Renal cortical epithelial cell (primary cell): ENCODE measurements around the gene RGS17. TPM values are rescaled to one million over a fixed set of nuclear protein-coding genes. Genes with fewer than 3 reads are reported as not detected.
"Not testable (repeated sequence)": the region's sequence is repeated elsewhere in the genome, so short reads cannot be mapped to it uniquely, and the experiment has no call there.

ENCODE experiments used
- DNase-seq: peaks from one replicate; pipeline ENCODE4 v3.0.0-alpha.2; 2011; ENCODE audit warnings: low read depth
- total RNA-seq: library from RNA; depleted of rRNA; stranded (reverse); fragments of >200 nt; gene quantifications from 2 replicates; pipeline ENCODE4 v1.2.3, GENCODE V29; 2014

Gene RGS17
- 3.6 and 7.0 TPM in 2 replicates for total RNA-seq

- DNase-seq = peak; percentile 40
Measured at GRCh38 chr6:153131037-153131981, at the start of gene RGS17. RGS17 (minus strand) TSS chr6:153131282; CDS start chr6:153044018, 87,264 bp downstream.

DNA sequence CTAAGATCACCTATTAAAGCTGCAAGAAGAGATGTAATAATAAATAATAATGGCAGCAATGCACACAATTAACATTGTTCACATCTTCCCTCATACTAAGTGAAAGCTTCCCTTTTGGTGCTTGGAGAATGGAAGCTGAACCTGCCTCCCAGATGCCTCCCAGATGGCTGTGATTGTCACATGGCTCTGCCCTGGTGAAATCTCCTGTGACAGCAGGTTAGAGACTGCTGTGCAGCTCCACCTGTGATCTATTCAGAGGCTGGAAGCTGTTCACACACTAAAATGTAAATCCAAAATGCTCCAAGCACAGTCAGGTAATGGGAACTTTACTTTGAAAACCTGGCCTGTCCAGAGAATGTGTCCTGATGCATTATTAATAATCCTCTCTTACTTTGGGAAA is 41.7 kb upstream of the RGS17 start:
- DNase-seq = no peak

DNA sequence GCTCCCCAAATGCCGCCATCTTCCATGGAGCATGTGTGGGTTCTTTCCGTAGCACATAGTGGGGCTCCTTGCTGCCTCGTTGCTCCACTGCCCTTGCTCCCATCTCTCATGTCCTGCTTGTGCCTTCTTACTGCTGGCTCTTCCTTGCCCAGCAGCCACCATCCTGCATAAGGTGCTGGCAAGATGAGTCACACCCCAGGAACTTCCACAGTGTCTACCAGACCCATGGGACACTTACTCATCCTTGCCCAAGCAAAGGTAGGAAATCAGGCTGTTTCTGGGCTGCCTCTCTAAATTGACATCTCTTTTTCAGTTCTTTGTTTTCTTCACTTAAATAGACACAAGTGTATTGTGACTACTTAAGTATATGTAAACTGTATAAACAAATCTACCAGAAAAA is 39.4 kb upstream of the RGS17 start:
- DNase-seq = peak; percentile 89

- peak; percentile 40 for DNase-seq
Measured at GRCh38 chr6:153167907-153168306, 36.8 kb upstream of the RGS17 start.

GRCh38 chr6:153167061-153167891 is 36.2 kb upstream of the RGS17 start:
- peak; percentile 93 for DNase-seq

- no peak for DNase-seq
Measured at GRCh38 chr6:153162646-153163045, 31.6 kb upstream of the RGS17 start.

DNA sequence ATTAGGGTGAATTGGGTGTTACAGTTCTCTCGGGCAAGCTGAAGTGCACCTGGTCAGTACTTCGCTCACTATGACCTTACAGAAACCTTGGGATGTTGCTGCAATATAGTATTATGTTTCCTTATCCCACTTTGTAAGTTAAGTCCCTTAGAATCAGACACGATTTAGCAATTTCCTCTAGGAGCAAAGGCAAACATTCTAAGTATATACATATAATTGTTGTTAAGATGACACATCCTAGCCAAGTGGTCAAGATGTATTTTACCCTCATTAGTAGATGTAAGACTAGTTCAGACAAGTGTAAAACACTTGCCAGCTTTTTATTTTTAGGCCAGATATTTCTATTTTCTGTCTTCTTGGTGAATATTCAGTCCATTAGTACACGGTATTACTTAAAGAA is 31.1 kb upstream of the RGS17 start:
- no peak for DNase-seq

DNA sequence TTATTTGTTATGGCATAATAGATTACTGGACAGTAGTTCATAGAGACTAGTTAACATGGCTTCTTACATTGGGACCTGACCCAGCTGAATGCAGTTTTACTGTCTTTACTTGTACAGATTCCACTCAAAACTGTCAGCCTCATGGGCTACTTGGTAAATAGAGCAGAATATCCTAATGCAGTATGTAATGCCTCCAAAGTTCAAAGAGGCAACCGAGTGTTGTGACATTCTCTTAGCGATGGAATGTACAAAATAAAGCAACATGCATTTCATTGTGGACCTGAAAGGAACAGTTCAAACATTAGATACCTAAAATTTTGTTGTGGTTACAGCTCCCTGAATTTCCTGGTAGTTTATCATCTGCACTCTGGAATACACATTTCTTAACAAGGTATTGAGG is 29.1 kb upstream of the RGS17 start:
- no peak for DNase-seq

DNA sequence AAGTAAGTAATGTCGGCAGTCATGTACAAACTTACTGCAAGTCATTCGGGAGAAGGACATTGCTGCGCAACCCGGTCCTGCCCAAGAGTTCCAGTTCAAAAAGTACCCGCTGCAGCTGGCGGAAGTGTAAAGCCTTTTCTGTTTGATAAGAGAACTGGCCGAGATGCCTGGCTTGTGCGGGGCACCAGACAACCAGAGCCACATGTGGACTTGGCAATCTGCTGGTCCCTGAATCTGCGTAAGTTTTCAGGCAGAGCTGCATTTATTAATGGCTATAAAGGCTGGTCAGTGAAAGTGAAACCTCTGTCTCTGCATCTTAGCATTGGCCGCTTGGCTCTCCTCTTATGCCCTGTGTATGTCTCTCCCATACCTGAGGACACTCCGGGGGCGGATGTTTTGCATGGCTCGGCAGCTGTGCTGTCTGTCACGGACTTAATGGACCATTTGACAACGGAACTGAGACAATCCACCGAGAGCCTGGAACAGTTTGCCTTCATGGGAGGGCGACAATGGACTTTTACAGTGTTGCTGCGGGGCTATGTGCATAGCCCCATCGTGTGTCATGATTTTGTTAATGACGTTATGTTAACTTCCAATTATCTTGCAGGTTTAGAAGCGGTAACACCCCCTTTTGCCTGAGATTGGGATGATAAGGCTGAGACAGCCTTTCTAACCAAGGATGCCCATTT is 19.8 kb upstream of the RGS17 start:
- DNase-seq = peak; percentile 75

- DNase-seq = no peak
Measured at GRCh38 chr6:153150371-153150751, 19.3 kb upstream of the RGS17 start.

- DNase-seq = no peak
Measured at GRCh38 chr6:153149891-153150290, 18.8 kb upstream of the RGS17 start.

DNA sequence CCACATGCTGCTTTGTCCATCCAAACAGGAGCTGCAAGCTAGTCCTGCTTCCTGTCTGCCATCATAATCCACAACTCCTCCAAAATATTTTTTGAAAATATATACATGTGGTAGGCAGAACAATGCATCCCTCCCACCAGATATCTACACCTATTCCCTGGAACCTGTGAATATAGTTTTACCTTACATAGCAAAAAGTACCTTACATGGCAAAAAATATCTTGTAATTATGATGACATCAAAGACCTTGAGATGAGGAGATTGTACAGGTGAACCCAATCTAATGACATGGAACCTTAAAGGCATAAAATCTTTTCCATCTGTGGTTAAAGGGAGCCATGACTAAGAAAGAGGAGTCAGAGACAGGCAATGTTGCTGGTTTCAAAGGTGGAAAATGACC is 15.3 kb upstream of the RGS17 start:
- DNase-seq = no peak

DNA sequence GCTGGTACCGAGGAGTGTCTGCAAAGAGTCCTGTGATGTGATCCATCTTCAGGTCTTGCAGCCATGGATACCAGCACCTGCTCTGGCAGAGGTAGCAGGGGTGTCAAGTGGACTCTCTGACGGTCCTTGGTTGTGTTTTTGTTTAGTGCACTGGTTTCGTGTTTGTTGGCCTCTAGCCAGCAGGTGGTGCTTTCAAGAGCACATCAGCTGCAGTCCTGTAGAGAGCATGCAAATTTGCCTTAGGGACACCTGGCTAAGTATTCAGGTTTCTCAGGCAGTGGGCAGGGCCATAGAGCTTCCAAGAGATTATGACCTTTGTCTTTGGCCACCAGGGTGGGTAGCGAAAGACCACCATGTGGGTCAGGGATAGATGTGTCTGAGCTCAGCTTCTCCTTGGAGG is 14.5 kb upstream of the RGS17 start:
- no peak for DNase-seq

DNA sequence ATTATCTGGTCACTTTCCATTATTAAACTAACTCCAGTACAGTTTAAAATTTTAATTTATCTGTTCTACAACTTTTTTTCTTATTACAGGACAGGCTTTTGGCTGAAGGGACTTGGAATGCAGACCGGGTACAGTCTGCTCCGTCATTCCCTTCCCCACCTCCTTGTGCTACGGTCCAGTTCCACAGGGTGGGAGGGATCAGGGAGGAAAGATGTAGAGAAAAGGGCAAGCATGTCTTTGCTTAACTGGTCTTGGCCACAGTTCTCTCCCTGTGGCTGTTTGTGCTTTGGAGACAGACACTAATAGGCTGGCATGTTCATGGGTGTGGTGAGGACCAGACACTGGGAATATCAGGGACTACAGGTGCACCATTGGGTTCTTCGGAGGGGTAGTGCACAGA is 12.1 kb upstream of the RGS17 start:
- no peak for DNase-seq

DNA sequence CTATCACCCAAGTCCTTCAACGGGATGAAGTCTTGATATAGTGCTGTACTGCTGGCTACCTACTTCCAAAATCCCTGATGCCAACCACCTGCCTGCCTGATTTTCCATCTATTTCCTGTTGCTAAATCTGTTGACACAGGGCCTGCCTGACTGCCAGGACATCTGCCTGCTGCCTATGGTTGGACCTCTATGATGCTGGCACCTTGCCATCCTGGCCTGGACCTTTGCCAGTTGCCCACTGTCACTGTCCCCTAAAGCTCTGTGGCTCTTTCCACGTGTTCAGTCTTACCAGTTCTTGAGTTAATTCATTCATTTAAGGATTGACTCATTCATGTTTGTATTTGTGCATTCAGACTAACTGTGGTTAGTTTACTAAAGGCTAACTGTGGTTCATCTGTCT is 9.2 kb upstream of the RGS17 start:
- no peak for DNase-seq

DNA sequence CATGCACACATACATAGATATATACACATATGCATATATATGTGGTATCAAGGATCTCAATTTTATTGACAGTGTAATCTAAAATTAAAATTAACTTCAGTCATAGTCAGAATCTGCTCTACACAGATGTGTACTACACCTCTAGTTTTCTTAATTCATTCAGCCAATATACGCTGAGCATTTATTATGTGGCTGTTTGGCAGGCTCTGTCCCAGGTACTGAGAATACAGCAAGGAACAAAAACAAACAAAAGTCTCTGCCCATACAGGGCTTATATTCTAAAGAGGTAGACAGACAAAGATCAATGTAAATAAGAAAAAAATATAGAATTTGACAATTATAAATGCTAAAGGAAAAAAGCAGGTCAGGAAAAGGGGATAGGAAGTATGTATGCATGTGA is 7.8 kb upstream of the RGS17 start:
- no peak for DNase-seq

DNA sequence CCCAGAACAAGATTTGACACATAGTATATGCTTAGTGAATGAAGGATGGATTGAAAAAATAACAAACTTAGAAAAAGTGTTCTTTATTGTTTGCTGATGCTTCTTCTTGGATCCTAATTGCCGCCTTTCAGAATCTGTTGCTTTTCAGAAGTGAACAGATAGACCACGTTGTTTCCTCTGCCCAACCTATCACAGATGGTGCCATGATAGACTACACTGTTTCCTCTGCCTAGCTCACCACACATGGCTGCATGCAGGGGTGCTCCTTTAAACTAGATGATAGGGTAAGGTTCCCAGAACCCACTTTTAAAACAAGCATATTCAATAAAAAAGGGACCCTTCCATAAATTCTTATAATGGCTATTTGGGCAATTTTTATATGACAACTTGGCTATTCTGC is 4.6 kb upstream of the RGS17 start:
- no peak for DNase-seq

DNA sequence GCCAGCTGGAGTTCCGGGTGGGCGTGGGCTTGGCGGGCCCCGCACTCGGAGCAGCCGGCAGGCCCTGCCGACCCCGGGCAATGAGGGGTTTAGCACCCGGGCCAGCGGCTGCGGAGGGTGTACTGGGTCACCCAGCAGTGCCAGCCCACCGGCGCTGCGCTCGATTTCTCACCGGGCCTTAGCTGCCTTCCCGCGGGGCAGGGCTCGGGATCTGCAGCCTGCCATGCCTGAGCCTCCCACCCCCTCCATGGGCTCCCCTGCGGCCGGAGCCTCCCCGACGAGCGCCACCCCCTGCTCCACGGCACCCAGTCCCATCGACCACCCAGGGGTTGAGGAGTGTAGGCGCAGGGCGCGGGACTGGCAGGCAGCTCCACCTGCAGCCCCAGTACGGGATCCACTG is 2.6 kb upstream of the RGS17 start:
- not testable (repeated sequence) for DNase-seq

DNA sequence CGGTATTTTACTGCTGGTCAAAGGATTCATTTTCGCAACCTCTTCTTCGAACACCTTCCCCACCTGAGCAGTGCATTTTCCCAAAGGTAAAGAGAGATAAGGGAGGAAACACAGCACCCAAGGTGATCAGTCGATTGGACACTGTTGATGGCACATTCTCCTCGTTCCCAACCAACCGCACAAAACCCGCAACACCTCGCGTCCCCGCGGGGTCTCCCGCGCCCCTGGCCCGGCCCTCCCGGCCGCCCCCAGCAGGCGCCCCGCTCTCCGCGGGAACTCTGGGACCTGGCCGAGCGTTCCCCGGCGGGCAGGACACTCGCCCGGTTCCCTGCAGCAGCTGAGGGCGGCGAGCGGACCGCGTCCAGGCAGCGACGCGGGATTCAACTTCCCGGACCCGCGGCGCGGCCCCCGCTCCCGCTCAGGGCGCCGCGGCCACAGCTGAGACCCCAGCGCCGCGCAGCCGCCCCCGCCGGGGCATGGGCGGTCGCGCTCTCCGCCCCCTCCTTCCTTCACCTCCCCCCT is 506 bp downstream of the RGS17 start:
- DNase-seq = no peak

DNA sequence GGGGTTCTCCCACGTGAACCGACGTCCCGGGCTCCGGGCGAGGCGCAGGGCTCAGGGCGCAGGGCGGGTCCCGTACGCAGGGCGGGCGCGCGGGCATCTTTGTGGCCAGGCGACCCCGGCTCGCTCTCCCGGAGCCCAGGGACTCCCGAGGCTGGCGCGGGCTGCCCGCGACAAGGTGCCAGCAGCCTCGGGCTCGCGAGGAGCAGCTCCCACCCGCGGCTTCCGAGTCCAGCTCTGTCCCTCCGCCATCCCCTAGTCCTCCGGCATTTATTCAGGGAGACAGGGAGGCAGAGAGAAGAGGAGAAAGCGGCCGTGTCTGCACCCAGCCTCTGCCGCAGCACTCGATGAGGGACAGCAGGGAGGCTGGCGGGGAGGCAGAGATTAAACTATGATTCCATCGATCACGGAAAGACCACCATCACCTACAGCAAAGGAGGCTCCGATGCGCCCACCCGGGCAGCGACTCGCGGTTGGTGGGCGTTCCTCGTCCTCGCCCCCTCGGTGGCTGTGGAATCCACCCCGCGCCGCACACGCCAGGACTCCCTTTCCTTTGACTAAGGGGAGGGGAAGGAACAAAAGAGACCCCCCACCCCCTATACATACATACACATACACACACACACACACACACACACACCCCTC is 1.1 kb downstream of the RGS17 start:
- no peak for DNase-seq

DNA sequence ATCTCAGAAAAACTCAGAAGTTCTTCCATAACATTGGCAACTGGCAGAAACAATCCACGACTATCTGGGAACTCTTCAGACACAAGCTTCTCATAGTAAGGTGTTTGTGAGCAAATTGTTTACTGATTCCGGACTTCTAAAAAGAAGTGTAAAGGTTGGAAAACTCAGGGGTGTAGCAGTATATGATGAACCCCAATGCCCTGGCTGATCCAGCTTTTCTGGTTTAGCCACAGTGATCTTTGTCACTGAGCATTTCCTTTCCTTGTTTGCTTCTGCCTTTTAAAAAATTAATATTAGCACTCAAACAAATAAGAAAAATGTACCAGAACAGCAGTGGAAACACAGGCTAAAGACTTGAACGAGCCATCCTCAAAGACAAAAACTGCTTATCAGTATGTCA is 4.9 kb downstream of the RGS17 start:
- no peak for DNase-seq

- DNase-seq = no peak
Measured at GRCh38 chr6:153125032-153125431, 6.0 kb downstream of the RGS17 start.
